Mesothelial cell of epicardium (in vitro differentiated cells): ENCODE results near the gene RTP2. TPM values are rescaled to one million over a fixed set of nuclear protein-coding genes. Genes with fewer than 3 reads are reported as not detected.

Experiments used
- DNase-seq, 2 experiments: peaks; one replicate each; pipeline ENCODE4 v3.0.0; 2021; ENCODE audit warnings: low spot score in 2 of 2; ENCODE audit not compliant: unreplicated experiment in 2 of 2
- H3K27ac Mint-ChIP-seq: 2 replicates; pipeline ENCODE4 v1.8.0; 2021; ENCODE audit warnings: mixed read lengths
- H3K27me3 Mint-ChIP-seq: 2 replicates; pipeline ENCODE4 v1.8.0; 2021; ENCODE audit warnings: low read depth, mixed read lengths
- H3K36me3 Mint-ChIP-seq: 2 replicates; pipeline ENCODE4 v1.8.0; 2021; ENCODE audit warnings: mixed read lengths
- H3K4me1 Mint-ChIP-seq: 2 replicates; pipeline ENCODE4 v1.8.0; 2021; ENCODE audit warnings: mixed read lengths
- H3K4me3 Mint-ChIP-seq: 2 replicates; pipeline ENCODE4 v1.8.0; 2021; ENCODE audit warnings: mild to moderate bottlenecking, moderate library complexity, mixed read lengths
- H3K9me3 Mint-ChIP-seq: 2 replicates; pipeline ENCODE4 v1.8.0; 2021; ENCODE audit warnings: mixed read lengths
- CTCF ChIP-seq: fragments of 200-600 bp; sonication (generic); IDR thresholded peaks from one replicate; pipeline ENCODE4 v1.5.0; 2021; ENCODE audit warnings: antibody characterized with exemption; ENCODE audit not compliant: unreplicated experiment
- total RNA-seq: library from RNA; stranded (reverse); gene quantifications from 3 replicates; pipeline ENCODE4 v1.2.1, GENCODE V29; 2021

The RTP2 gene
- total RNA-seq, 1 donor from 2014 or later, result not detected

- Mint-ChIP-seq H3K36me3 (no peaks in the 10 kb centered on the region), H3K4me3 (peak overlapping the region; percentile 95), H3K27ac (peak overlapping the region; percentile 98), H3K27me3 (peaks cover 2% of the 10 kb centered on the region), H3K4me1 (peaks cover 51% of the 10 kb centered on the region), H3K9me3 (no peaks in the 10 kb centered on the region)
- peak; percentile 68 to 90 for DNase-seq
- TF ChIP-seq CTCF, result peak; percentile 89
Observed at GRCh38 chr3:187739561-187740332, 37.4 kb upstream of the RTP2 start.

GRCh38 chr3:187739094-187739560 lies 36.8 kb upstream of the RTP2 start:
- no peak for TF ChIP-seq CTCF
- DNase-seq, result peak in 1 of 2 experiments; percentile 64
- peaks cover 2% of the 10 kb centered on the region for H3K27me3 Mint-ChIP-seq
- no peaks in the 10 kb centered on the region for H3K36me3 Mint-ChIP-seq
- H3K4me1 Mint-ChIP-seq, result peaks cover 51% of the 10 kb centered on the region
- H3K27ac Mint-ChIP-seq, result peak overlapping the region; percentile 98
- peak overlapping the region; percentile 95 for H3K4me3 Mint-ChIP-seq
- H3K9me3 Mint-ChIP-seq, result no peaks in the 10 kb centered on the region

GRCh38 chr3:187738331-187739093 lies 36.2 kb upstream of the RTP2 start:
- no peaks in the 10 kb centered on the region for H3K9me3 Mint-ChIP-seq
- peaks cover 48% of the 10 kb centered on the region for H3K4me1 Mint-ChIP-seq
- peaks cover 2% of the 10 kb centered on the region for H3K27me3 Mint-ChIP-seq
- H3K4me3 Mint-ChIP-seq, result peak overlapping the region; percentile 95
- H3K36me3 Mint-ChIP-seq, result no peaks in the 10 kb centered on the region
- peak overlapping the region; percentile 98 for H3K27ac Mint-ChIP-seq
- peak in 1 of 2 experiments; percentile 75 for DNase-seq
- peak; percentile 62 for TF ChIP-seq CTCF

GRCh38 chr3:187738071-187738330 lies 35.6 kb upstream of the RTP2 start:
- H3K4me1 Mint-ChIP-seq, result peaks cover 46% of the 10 kb centered on the region
- peaks cover 2% of the 10 kb centered on the region for H3K27me3 Mint-ChIP-seq
- peaks cover 5% of the 10 kb centered on the region for H3K36me3 Mint-ChIP-seq
- H3K4me3 Mint-ChIP-seq, result peak overlapping the region; percentile 95
- no peaks in the 10 kb centered on the region for H3K9me3 Mint-ChIP-seq
- DNase-seq, result no peak
- peak overlapping the region; percentile 98 for H3K27ac Mint-ChIP-seq
- no peak for TF ChIP-seq CTCF

- Mint-ChIP-seq H3K27me3 (peaks cover 2% of the 10 kb centered on the region), H3K9me3 (no peaks in the 10 kb centered on the region), H3K27ac (peak overlapping the region; percentile 98), H3K4me3 (peak overlapping the region; percentile 95), H3K36me3 (peaks cover 7% of the 10 kb centered on the region), H3K4me1 (peaks cover 41% of the 10 kb centered on the region)
- TF ChIP-seq CTCF, result no peak
- DNase-seq, result peak in 1 of 2 experiments; percentile 68
Observed at GRCh38 chr3:187737368-187738070, 35.2 kb upstream of the RTP2 start.
